ENCODE data around the gene CACUL1. TPM values are rescaled to one million over a fixed set of nuclear protein-coding genes. Genes with fewer than 3 reads are reported as not detected.
A peak's percentile ranks its signal among the peaks of the same experiment; 100 is the strongest.

CACUL1 gene
- total RNA-seq, 1 experiment from 2014 or later = 30.4 TPM

GRCh38 chr10:118721539-118721876 lies 33.3 kb downstream of the CACUL1 start:
- H3K9me3 ChIP-seq = no peaks in the 10 kb centered on the region
- no peaks in the 10 kb centered on the region for H3K36me3 ChIP-seq
- no peak for DNase-seq
- H3K27me3 ChIP-seq = no peaks in the 10 kb centered on the region
- H3K4me3 ChIP-seq = no peak overlapping the region

DNA sequence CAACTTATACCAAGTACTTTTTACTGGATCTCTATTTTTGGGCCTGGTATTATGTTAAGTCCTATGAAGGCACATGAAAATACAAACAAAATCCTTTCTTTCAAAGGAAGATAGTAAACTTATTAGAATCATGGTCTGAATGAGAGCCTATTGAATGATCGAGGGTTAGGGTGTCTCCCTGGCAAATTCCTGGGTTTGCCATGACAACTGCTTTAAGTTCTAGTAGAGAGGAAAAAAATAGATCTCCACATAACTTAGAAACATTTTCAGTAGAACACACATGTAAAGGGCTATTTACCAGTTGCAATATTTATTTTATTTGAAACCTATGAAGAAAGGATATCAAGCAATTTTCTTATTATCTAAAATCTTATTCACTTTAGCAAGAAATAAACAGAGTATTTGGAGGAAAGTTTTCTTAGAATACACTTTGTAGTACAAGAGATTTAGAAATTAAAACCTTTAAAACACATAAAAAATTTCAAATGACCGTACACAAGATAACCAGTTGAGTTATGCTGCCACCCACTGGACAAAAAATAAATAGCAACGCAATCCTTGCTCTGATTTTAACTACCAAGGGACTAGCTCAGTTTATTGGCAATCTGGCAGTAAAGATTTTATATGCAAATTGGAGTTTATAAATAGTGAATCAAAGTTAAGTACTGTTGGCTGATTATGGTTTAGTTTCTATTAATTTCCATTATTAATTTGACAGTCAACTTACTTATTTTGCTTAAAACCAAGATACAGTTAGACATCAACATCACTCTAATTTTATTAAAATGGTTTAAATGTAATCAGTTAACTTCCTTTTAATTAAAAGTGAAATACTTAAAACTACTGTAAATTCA lies 33.9 kb downstream of the CACUL1 start:
- Histone ChIP-seq H3K9me3 (no peaks in the 10 kb centered on the region), H3K4me3 (no peak overlapping the region), H3K27me3 (no peaks in the 10 kb centered on the region), H3K36me3 (no peaks in the 10 kb centered on the region)
- DNase-seq = peak; percentile 6

- no peaks in the 10 kb centered on the region for H3K36me3 ChIP-seq
- H3K9me3 ChIP-seq = no peaks in the 10 kb centered on the region
- no peak for DNase-seq
- no peak overlapping the region for H3K4me3 ChIP-seq
- H3K27me3 ChIP-seq = no peaks in the 10 kb centered on the region
Observed at GRCh38 chr10:118714366-118714765, 40.4 kb downstream of the CACUL1 start.

GRCh38 chr10:118712930-118713634 lies 41.7 kb downstream of the CACUL1 start:
- H3K4me3 ChIP-seq = no peak overlapping the region
- DNase-seq = no peak
- no peaks in the 10 kb centered on the region for H3K9me3 ChIP-seq
- H3K27me3 ChIP-seq = no peaks in the 10 kb centered on the region
- H3K36me3 ChIP-seq = no peaks in the 10 kb centered on the region

DNA sequence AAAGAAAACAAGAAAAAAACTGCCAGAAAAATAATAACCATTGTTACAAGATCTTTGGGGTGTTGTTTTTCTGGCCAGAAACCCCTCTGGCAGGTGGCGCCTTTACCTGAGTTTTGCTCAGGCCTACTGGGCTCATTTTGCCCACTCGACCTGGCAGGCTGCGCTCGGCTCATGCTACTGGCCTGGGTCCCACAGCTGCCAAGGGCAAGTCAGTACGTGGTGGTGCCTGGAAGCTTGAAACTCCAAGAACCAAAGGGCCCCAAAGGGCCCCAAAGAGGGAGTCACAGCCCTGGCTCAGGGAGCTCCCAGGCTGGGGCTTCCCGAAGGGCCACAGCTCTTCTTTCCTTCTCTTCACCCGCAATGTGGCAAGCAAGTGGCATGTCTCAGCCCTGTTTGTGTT lies 42.7 kb downstream of the CACUL1 start:
- Histone ChIP-seq H3K27me3 (no peaks in the 10 kb centered on the region), H3K9me3 (no peaks in the 10 kb centered on the region), H3K36me3 (no peaks in the 10 kb centered on the region), H3K4me3 (no peak overlapping the region)
- DNase-seq = no peak

DNA sequence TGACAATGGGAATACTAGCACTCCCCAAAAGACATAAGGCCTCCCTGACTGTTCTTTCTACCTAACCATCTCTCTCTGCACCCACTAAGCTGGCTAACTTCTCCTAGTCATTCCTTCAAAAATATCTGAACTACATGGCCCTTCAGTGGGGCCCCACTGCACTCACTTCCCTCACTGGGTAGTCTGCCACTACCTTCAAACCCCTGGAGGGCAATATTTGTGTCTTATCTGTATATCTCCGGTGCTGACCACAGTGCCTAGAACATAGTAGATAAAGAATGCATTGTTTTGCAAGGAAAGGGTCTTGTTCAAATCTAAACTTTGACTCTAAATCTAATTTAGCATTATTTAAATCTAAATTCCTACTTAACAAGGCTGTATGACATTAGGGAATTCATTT lies 44.3 kb downstream of the CACUL1 start:
- DNase-seq = no peak
- Histone ChIP-seq H3K9me3 (no peaks in the 10 kb centered on the region), H3K4me3 (no peak overlapping the region), H3K36me3 (peaks cover 4% of the 10 kb centered on the region; the same call in 1 of the 2 replicates), H3K27me3 (no peaks in the 10 kb centered on the region)

- DNase-seq = no peak
- H3K36me3 ChIP-seq = peaks cover 4% of the 10 kb centered on the region; the same call in 1 of the 2 replicates
Observed at GRCh38 chr10:118708571-118708970, 46.2 kb downstream of the CACUL1 start.

DNA sequence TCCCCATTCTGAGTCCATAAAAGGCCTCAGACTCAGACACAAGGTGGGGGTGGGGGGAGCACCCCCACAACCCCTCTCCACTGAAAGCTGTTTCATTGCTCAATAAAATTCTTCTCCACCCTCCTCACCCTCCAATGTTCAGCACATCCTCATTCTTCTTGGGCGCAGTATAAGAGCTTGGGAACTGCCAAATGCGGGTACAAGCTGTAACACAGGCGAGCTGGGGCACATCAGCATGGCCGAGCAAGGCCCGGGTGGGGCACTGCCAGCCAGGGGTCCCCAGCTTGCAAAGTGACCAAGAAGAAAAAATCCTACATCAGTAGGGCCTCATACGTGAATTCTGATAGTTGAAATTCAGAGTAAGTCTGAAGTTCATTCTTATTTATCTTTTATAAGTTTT lies 50.1 kb downstream of the CACUL1 start:
- no peaks in the 10 kb centered on the region for H3K9me3 ChIP-seq
- peaks cover 4% of the 10 kb centered on the region for H3K36me3 ChIP-seq
- no peak for DNase-seq
- H3K27me3 ChIP-seq = no peaks in the 10 kb centered on the region
- no peak overlapping the region for H3K4me3 ChIP-seq

More at GRCh38 chr10:118708571-118708970, 46.2 kb downstream of the CACUL1 start:
- no peaks in the 10 kb centered on the region for H3K9me3 ChIP-seq
- no peak overlapping the region for H3K4me3 ChIP-seq
- H3K27me3 ChIP-seq = no peaks in the 10 kb centered on the region

- H3K27me3 ChIP-seq = no peaks in the 10 kb centered on the region
- peaks cover 4% of the 10 kb centered on the region for H3K36me3 ChIP-seq
- H3K4me3 ChIP-seq = no peak overlapping the region
- no peak for DNase-seq
- H3K9me3 ChIP-seq = no peaks in the 10 kb centered on the region
Observed at GRCh38 chr10:118701529-118702323, 53.0 kb downstream of the CACUL1 start.

- no peaks in the 10 kb centered on the region for H3K27me3 ChIP-seq
- peak; percentile 67 for DNase-seq
- H3K36me3 ChIP-seq = peaks cover 4% of the 10 kb centered on the region
- H3K4me3 ChIP-seq = no peak overlapping the region
- no peaks in the 10 kb centered on the region for H3K9me3 ChIP-seq
Observed at GRCh38 chr10:118698421-118698820, 56.3 kb downstream of the CACUL1 start.

DNA sequence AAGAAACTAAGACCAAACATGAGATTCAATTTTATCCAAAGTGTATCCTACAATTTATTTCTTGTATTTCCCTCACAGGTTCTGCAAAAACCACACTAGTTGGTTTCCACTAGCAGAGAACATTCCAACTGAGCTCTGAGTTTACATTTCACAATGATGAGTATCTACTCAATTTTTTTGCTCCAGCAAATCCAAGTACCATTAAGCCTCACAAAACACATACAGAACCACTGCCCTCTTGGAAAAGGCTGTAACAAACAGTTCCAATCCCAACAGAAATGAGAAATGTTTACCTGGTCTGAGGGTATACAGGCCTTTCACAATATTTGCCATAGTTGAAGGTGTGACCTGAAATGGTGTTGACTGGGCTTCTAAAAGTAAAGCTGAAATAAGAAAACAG lies 59.9 kb downstream of the CACUL1 start:
- no peak for DNase-seq
- Histone ChIP-seq H3K36me3 (peaks cover 15% of the 10 kb centered on the region), H3K9me3 (no peaks in the 10 kb centered on the region), H3K4me3 (no peak overlapping the region), H3K27me3 (no peaks in the 10 kb centered on the region)

GRCh38 chr10:118692872-118693271 lies 61.9 kb downstream of the CACUL1 start:
- DNase-seq = peak; percentile 27
- Histone ChIP-seq H3K36me3 (peaks cover 25% of the 10 kb centered on the region), H3K9me3 (no peaks in the 10 kb centered on the region), H3K27me3 (no peaks in the 10 kb centered on the region), H3K4me3 (no peak overlapping the region)

DNA sequence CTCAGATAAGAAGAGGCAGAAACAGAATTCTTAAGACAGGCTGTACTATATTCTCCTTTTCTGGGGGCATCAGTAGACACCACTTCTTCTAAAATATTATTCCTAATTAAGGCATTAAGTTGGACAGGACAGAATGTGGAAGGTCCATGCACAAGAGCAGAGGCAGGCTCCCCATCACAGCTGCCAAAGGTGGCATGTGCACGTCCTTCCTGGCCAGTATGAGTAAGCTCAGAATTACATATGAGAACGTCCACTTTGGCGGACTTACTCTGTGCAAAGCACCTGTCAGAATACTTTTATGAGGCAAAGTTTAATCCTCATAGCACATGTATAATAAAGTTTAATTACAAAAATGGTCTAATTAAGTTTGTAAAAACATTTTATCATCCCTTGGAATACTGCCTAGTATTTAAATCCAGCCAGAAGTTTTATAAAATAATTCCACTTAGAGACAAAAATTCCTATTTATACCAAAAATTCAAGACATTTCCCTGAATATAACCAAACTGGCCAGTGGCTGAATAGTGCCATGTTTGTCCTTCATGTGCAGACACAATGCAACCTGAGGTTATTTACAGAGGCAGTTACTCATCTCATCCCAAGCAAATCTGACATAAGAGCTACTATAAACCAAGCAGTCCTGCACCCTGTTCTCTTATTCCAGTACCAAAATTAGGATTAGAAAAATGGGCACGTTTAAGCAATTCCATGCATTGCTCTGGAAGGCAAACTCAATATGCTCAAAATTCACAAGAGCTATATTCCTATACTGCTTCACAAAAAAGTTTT lies 65.5 kb downstream of the CACUL1 start:
- Histone ChIP-seq H3K27me3 (no peaks in the 10 kb centered on the region), H3K9me3 (no peaks in the 10 kb centered on the region), H3K4me3 (no peak overlapping the region), H3K36me3 (peaks cover 31% of the 10 kb centered on the region)
- DNase-seq = no peak

GRCh38 chr10:118687472-118687871 lies 67.3 kb downstream of the CACUL1 start:
- peaks cover 39% of the 10 kb centered on the region for H3K36me3 ChIP-seq
- H3K27me3 ChIP-seq = no peaks in the 10 kb centered on the region

DNA sequence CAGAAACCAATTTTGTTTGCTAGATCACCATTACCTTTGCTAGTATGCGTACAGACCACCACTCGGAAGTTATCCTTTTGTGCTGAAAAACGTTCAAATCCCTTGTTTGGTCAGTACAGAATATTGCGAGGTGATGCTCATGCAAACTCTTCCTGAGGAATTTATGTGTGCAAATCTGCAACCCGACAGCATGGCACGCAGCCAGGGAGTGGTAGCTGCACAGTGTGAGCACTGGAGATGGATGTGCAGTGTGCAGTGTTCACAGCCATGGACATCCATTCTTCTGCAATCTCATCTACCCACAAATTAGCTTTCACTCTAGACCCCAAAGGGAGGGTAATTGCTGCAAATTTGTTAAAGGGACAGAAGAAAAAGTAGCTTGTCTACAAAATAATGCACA lies 72.2 kb downstream of the CACUL1 start:
- Histone ChIP-seq H3K9me3 (no peaks in the 10 kb centered on the region), H3K27me3 (no peaks in the 10 kb centered on the region), H3K4me3 (no peak overlapping the region), H3K36me3 (peaks cover 21% of the 10 kb centered on the region)
- no peak for DNase-seq

More at GRCh38 chr10:118687472-118687871, 67.3 kb downstream of the CACUL1 start:
- Histone ChIP-seq H3K9me3 (no peaks in the 10 kb centered on the region), H3K4me3 (no peak overlapping the region)
- DNase-seq = no peak

GRCh38 chr10:118680197-118680596 lies 74.6 kb downstream of the CACUL1 start:
- H3K27me3 ChIP-seq = no peaks in the 10 kb centered on the region
- H3K4me3 ChIP-seq = no peak overlapping the region
- no peaks in the 10 kb centered on the region for H3K9me3 ChIP-seq
- no peak for DNase-seq
- H3K36me3 ChIP-seq = peaks cover 14% of the 10 kb centered on the region

All from MG63 (cell line).